H1 (cell line): ENCODE data around the gene NOL4L. TPM values are rescaled to one million over a fixed set of nuclear protein-coding genes. Genes with fewer than 3 reads are reported as not detected.
A peak's percentile ranks its signal among the peaks of the same experiment; 100 is the strongest.

ENCODE experiments used
- CTCF ChIA-PET: fragments of 300-600 bp; sonication (Branson Sonifier 250); formaldehyde crosslinking; loops from one replicate; lab custom pipeline; 2021; ENCODE audit not compliant: partially characterized antibody; lab: Charles Lee
- POLR2A ChIA-PET: fragments of 300-600 bp; sonication (Branson Sonifier 250); formaldehyde crosslinking; loops from one replicate; lab custom pipeline; 2021; ENCODE audit warnings: inconsistent platforms; ENCODE audit not compliant: partially characterized antibody; lab: Charles Lee
- DNase-seq, 2 experiments: peaks; one replicate each; pipeline versions ENCODE4 v3.0.0 to v3.0.0-alpha.2; 2010 to 2022; ENCODE audit warnings: low spot score in 2 of 2, low read depth in 1 of 2, mixed read lengths in 1 of 2
- FAIRE-seq: peaks from 2 replicates; lab custom pipeline; 2011; peaks lifted over from hg19 to GRCh38; lab: Jason Lieb, UNC
- H2AFZ ChIP-seq: 2 replicates; pipeline ENCODE4 v1.8.1; 2012; ENCODE audit warnings: low read length, inconsistent platforms
- H2AK5ac ChIP-seq: 2 replicates; pipeline ENCODE4 v1.6.1; 2013; ENCODE audit warnings: low read depth, low read length
- H2BK120ac ChIP-seq: replicated peaks from 2 replicates; pipeline ENCODE3; 2013; ENCODE audit warnings: low read depth, low read length, inconsistent platforms
- H2BK12ac ChIP-seq: 2 replicates; pipeline ENCODE4 v1.6.1; 2013; ENCODE audit warnings: low read depth, low read length
- H2BK15ac ChIP-seq: 2 replicates; pipeline ENCODE4 v1.6.1; 2013; ENCODE audit warnings: low read length
- H2BK20ac ChIP-seq: 2 replicates; pipeline ENCODE4 v1.6.1; 2013; ENCODE audit warnings: low read length
- H2BK5ac ChIP-seq: 2 replicates; pipeline ENCODE4 v1.6.1; 2013; ENCODE audit warnings: low read depth, low read length
- H3K14ac ChIP-seq: 2 replicates; pipeline ENCODE4 v1.6.1; 2013; ENCODE audit warnings: inconsistent platforms; ENCODE audit not compliant: insufficient read length
- H3K18ac ChIP-seq: 2 replicates; pipeline ENCODE4 v1.6.1; 2013; ENCODE audit warnings: low read length; ENCODE audit errors: extremely low read depth
- H3K23ac ChIP-seq: 2 replicates; pipeline ENCODE4 v1.6.1; 2013; ENCODE audit warnings: inconsistent platforms; ENCODE audit not compliant: insufficient read length
- H3K23me2 ChIP-seq: 2 replicates; pipeline ENCODE4 v1.6.1; 2013; ENCODE audit warnings: low read depth, low read length
- H3K27ac ChIP-seq: 2 replicates; pipeline ENCODE4 v1.6.1; 2011; ENCODE audit warnings: low read depth, low read length, inconsistent platforms
- H3K27me3 ChIP-seq, 4 experiments: replicated peaks in 1 of 4; 1 replicate in 1 of 4; 2 replicates in 3 of 4; pipeline versions ENCODE4 v1.6.1 to v1.8.1; 2011 to 2013; ENCODE audit warnings: low read length in 3 of 4, mild to moderate bottlenecking in 3 of 4, inconsistent platforms in 2 of 4, mixed read lengths in 2 of 4, moderate library complexity in 1 of 4; ENCODE audit not compliant: control insufficient read depth in 3 of 4, insufficient read depth in 3 of 4; ENCODE audit errors: extremely low read depth in 1 of 4
- H3K36me3 ChIP-seq, 4 experiments: 2 replicates each; pipeline versions ENCODE4 v1.6.1 to v1.8.1; 2011 to 2013; ENCODE audit warnings: mild to moderate bottlenecking in 4 of 4, low read length in 3 of 4, moderate library complexity in 2 of 4, control low read depth in 1 of 4, inconsistent platforms in 1 of 4; ENCODE audit not compliant: insufficient read depth in 4 of 4, control insufficient read depth in 2 of 4
- H3K4ac ChIP-seq: replicated peaks from 2 replicates; pipeline ENCODE3; 2013; ENCODE audit warnings: low read length, low read depth, mixed read lengths, inconsistent platforms; ENCODE audit not compliant: insufficient read length
- H3K4me1 ChIP-seq, 4 experiments: replicated peaks in 1 of 4; 1 replicate in 1 of 4; 2 replicates in 3 of 4; pipeline versions ENCODE4 v1.6.1 to v1.8.1; 2011 to 2013; ENCODE audit warnings: low read length in 3 of 4, inconsistent platforms in 2 of 4, mixed read lengths in 1 of 4; ENCODE audit not compliant: insufficient read depth in 4 of 4, control insufficient read depth in 3 of 4
- H3K4me2 ChIP-seq, 2 experiments: 2 replicates each; pipeline versions ENCODE4 v1.6.1 to v1.8.1; 2011 to 2013; ENCODE audit warnings: low read depth in 2 of 2, low read length in 2 of 2, control low read depth in 1 of 2, inconsistent platforms in 1 of 2, mild to moderate bottlenecking in 1 of 2; ENCODE audit not compliant: insufficient read depth in 1 of 2
- H3K4me3 ChIP-seq, 4 experiments: fragments of 200-600, 300-600 bp in 1 of 4; sonication (generic), shearing (Covaris generic), sonication (Bioruptor Twin) in 1 of 4; 2 replicates each; pipeline versions ENCODE4 v1.5.1 to v1.8.1; 2011 to 2016; ENCODE audit warnings: low read length in 4 of 4, low read depth in 3 of 4, control low read depth in 2 of 4, inconsistent platforms in 2 of 4, mild to moderate bottlenecking in 2 of 4, mixed read lengths in 1 of 4, moderate library complexity in 1 of 4; ENCODE audit not compliant: insufficient read depth in 2 of 4; ENCODE audit errors: extremely low read depth in 1 of 4
- H3K56ac ChIP-seq: replicated peaks from 2 replicates; pipeline ENCODE3; 2013; ENCODE audit warnings: low read depth, mild to moderate bottlenecking, mixed read lengths, low read length, inconsistent platforms; ENCODE audit not compliant: insufficient read length
- H3K79me1 ChIP-seq: 2 replicates; pipeline ENCODE4 v1.6.1; 2013; ENCODE audit warnings: low read depth, low read length, control low read depth
- H3K79me2 ChIP-seq, 2 experiments: 2 replicates each; pipeline versions ENCODE4 v1.6.1 to v1.8.1; 2012 to 2013; ENCODE audit warnings: low read length in 2 of 2, mild to moderate bottlenecking in 2 of 2, inconsistent platforms in 1 of 2; ENCODE audit not compliant: insufficient read depth in 2 of 2, control insufficient read depth in 1 of 2
- H3K9ac ChIP-seq, 4 experiments: replicated peaks in 1 of 4; 1 replicate in 1 of 4; 2 replicates in 3 of 4; pipeline versions ENCODE4 v1.6.1 to v1.8.1; 2011 to 2013; ENCODE audit warnings: low read depth in 3 of 4, low read length in 3 of 4, control low read depth in 2 of 4, mild to moderate bottlenecking in 2 of 4, moderate library complexity in 2 of 4, inconsistent platforms in 1 of 4; ENCODE audit errors: extremely low read depth in 1 of 4
- H3K9me3 ChIP-seq, 2 experiments: 2 replicates each; pipeline versions ENCODE4 v1.6.1 to v1.8.1; 2012 to 2013; ENCODE audit warnings: mild to moderate bottlenecking in 2 of 2, moderate library complexity in 2 of 2, control low read depth in 1 of 2, inconsistent platforms in 1 of 2, low read depth in 1 of 2, low read length in 1 of 2, mixed read lengths in 1 of 2; ENCODE audit not compliant: insufficient read depth in 2 of 2
- H4K20me1 ChIP-seq, 2 experiments: replicated peaks in 1 of 2; 2 replicates each; pipeline versions ENCODE3 to v1.8.1; 2011 to 2013; ENCODE audit warnings: inconsistent platforms in 2 of 2, low read length in 2 of 2, mild to moderate bottlenecking in 1 of 2; ENCODE audit not compliant: insufficient read depth in 2 of 2, control insufficient read depth in 1 of 2
- H4K5ac ChIP-seq: 2 replicates; pipeline ENCODE4 v1.6.1; 2013; ENCODE audit warnings: low read length, low read depth, mixed read lengths, inconsistent platforms; ENCODE audit not compliant: insufficient read length
- H4K8ac ChIP-seq: 2 replicates; pipeline ENCODE4 v1.8.0; 2013; ENCODE audit warnings: mild to moderate bottlenecking, moderate library complexity, low read length, inconsistent platforms; ENCODE audit not compliant: insufficient read depth; ENCODE audit errors: extremely low read depth
- H4K91ac ChIP-seq: replicated peaks from 2 replicates; pipeline ENCODE3; 2013; ENCODE audit warnings: low read length, mixed read lengths, inconsistent platforms; ENCODE audit not compliant: insufficient read length
- RAD21 ChIP-seq, 2 experiments: IDR thresholded peaks in 1 of 2; conservative IDR thresholded peaks in 1 of 2; 2 replicates each; pipeline ENCODE4 v1.6.1; 2011; ENCODE audit warnings: low read depth in 2 of 2, low read length in 2 of 2, improper control_type of control experiment in 1 of 2, inconsistent platforms in 1 of 2, mild to moderate bottlenecking in 1 of 2, moderate library complexity in 1 of 2
- TAF1 ChIP-seq: IDR thresholded peaks from 2 replicates; pipeline ENCODE4 v1.6.1; 2011; ENCODE audit warnings: mild to moderate bottlenecking, low read depth, low read length
- WGBS, 2 experiments: shearing (Covaris generic) in 1 of 2; methylation state at CpG; one replicate each; pipeline versions ENCODE4 v1.1.6 to v1.1.7; 2013 to 2015; ENCODE audit warnings: low lambda C conversion rate in 2 of 2, mixed read lengths in 2 of 2, inconsistent platforms in 1 of 2, low coverage in 1 of 2, missing lambda C conversion rate in 1 of 2; ENCODE audit not compliant: insufficient replicate concordance in 2 of 2, insufficient coverage in 1 of 2, insufficient read length in 1 of 2; ENCODE audit errors: extremely low coverage in 1 of 2, missing lambda C conversion rate in 1 of 2; 5-methylcytosine and 5-hydroxymethylcytosine counted together
- polyA plus RNA-seq, 7 experiments: library from polyadenylated mRNA; depleted of rRNA in 3 of 7; stranded (reverse) in 5 of 7; unstranded in 2 of 7; fragments of >200 nt in 5 of 7; fragments of 200-250 nt in 2 of 7; gene quantifications; 1 replicate in 5 of 7; 2 replicates in 1 of 7; 4 replicates in 1 of 7; pipeline versions ENCODE4 v1.2.1 to v1.2.3, GENCODE V29; 2011 to 2013; ENCODE audit warnings: missing spikeins in 2 of 7, mixed read lengths in 2 of 7
- total RNA-seq: library from RNA; stranded (reverse); fragmentation: NEBNext Ultra II Directional; extraction: Animal tissue kit (Norgen Biotek cat#: 25700); gene quantifications from 2 replicates; pipeline ENCODE4 v1.2.1, GENCODE V29; 2021

NOL4L gene
- total and polyA plus RNA-seq, 2 of the 8 experiments (the other 6 are each of a cell fraction or from before 2014, with no cell fraction given): 15.3 to 23.7 TPM

GRCh38 chr20:32515631-32516101 lies 69.5 kb downstream of the NOL4L start:
- H2AFZ ChIP-seq: no peak overlapping the region
- no peak overlapping the region for H4K91ac ChIP-seq
- FAIRE-seq (no peak), DNase-seq (no peak)
- H3K9ac ChIP-seq: no peak overlapping the region
- TF ChIP-seq RAD21 (IDR thresholded peaks at IDR 0.05 in 1 of 2, conservative IDR thresholded peaks at IDR 0.05 in 1 of 2; ENCODE audit: low read depth in 2 of 2, low read length in 2 of 2) (peak; percentile 5 to 17; a peak in 1 of 4 replicates), TAF1 (no peak)
- no peak overlapping the region for H2BK15ac ChIP-seq
- H3K4me1 ChIP-seq: peaks cover 0 to 5% (median 2%) of the 10 kb centered on the region in 4 experiments; a peak in 3 of 7 replicates
- ChIA-PET POLR2A (interaction anchor here (1.5 to 1.7 kb wide), 2 partner anchors 9 to 18 kb away, joined by 3 to 5 read pairs; no protein-coding TSS in a partner anchor), CTCF (interaction anchor here (0.8 to 11.7 kb wide), 10 partner anchors 9 to 142 kb away, joined by 3 to 246 read pairs (median 4); no protein-coding TSS in a partner anchor)
- 93% methylated on average over 10 of the region's 10 CpGs; no CpG with 5 or more reads in 1 of the 2 experiments for WGBS, 2 experiments
- no peaks in the 10 kb centered on the region for H4K20me1 ChIP-seq
- H2BK5ac ChIP-seq: no peak overlapping the region
- H2BK120ac ChIP-seq: no peak overlapping the region
- H3K27me3 ChIP-seq: no peaks in the 10 kb centered on the region
- H3K36me3 ChIP-seq: no peaks in the 10 kb centered on the region
- H2BK12ac ChIP-seq: no peak overlapping the region
- H3K23ac ChIP-seq: no peak overlapping the region
- H3K9me3 ChIP-seq: no peaks in the 10 kb centered on the region
- H4K5ac ChIP-seq: no peak overlapping the region
- H3K4ac ChIP-seq: no peak overlapping the region
- H3K4me2 ChIP-seq: no peak overlapping the region
- H2BK20ac ChIP-seq: no peak overlapping the region
- no peaks in the 10 kb centered on the region for H3K79me1 ChIP-seq
- H3K4me3 ChIP-seq: no peak overlapping the region
- H2AK5ac ChIP-seq: no peak overlapping the region
- no peaks in the 10 kb centered on the region for H3K23me2 ChIP-seq
- no peak overlapping the region for H3K18ac ChIP-seq
- no peak overlapping the region for H3K14ac ChIP-seq
- no peak overlapping the region for H4K8ac ChIP-seq
- no peak overlapping the region for H3K27ac ChIP-seq
- H3K56ac ChIP-seq: no peak overlapping the region
- H3K79me2 ChIP-seq: no peaks in the 10 kb centered on the region
